OCI-LY3 (cell line): ENCODE data around the gene PAX2.

ENCODE experiments used
- H2AFZ ChIP-seq: fragments of 200-600, 300-600 bp; shearing (Covaris generic); 2 replicates; pipeline ENCODE4 v1.6.0; 2014; ENCODE audit warnings: antibody characterized with exemption, low read depth, low read length
- H3K27ac ChIP-seq: fragments of 200-600, 300-600 bp; sonication (generic); 2 replicates; pipeline ENCODE4 v1.5.1; 2014; ENCODE audit warnings: mild to moderate bottlenecking, low read length, moderate library complexity, mixed read lengths
- H3K27me3 ChIP-seq: fragments of 200-600, 300-600 bp; sonication (generic); 2 replicates; pipeline ENCODE4 v1.6.1; 2014; ENCODE audit warnings: low read depth, low read length, mixed read lengths
- H3K36me3 ChIP-seq: fragments of 200-600, 300-600 bp; sonication (generic); replicated peaks from 2 replicates; pipeline ENCODE3; 2014; ENCODE audit warnings: low read depth, low read length, mixed read lengths
- H3K4me1 ChIP-seq: fragments of 300-600, 200-600 bp; sonication (generic); 2 replicates; pipeline ENCODE4 v1.6.1; 2014; ENCODE audit warnings: low read length, mixed read lengths
- H3K4me2 ChIP-seq: fragments of 200-600, 300-600 bp; sonication (generic); 2 replicates; pipeline ENCODE4 v1.6.1; 2014; ENCODE audit warnings: low read length, mixed read lengths
- H3K4me3 ChIP-seq: fragments of 300-600, 200-600 bp; sonication (generic); 2 replicates; pipeline ENCODE4 v1.5.1; 2014; ENCODE audit warnings: antibody characterized with exemption, mild to moderate bottlenecking, low read length, moderate library complexity
- H3K79me2 ChIP-seq: fragments of 300-600, 200-600 bp; shearing (Covaris generic); 2 replicates; pipeline ENCODE4 v1.6.1; 2014; ENCODE audit warnings: mild to moderate bottlenecking, low read length, mixed read lengths
- H3K9ac ChIP-seq: fragments of 300-600, 200-600 bp; shearing (Covaris generic); 2 replicates; pipeline ENCODE4 v1.6.0; 2014; ENCODE audit warnings: mild to moderate bottlenecking, low read length, moderate library complexity
- H3K9me3 ChIP-seq: fragments of 200-600, 300-600 bp; shearing (Covaris generic); 2 replicates; pipeline ENCODE4 v1.6.1; 2014; ENCODE audit warnings: low read length, mixed read lengths; ENCODE audit not compliant: insufficient read depth
- H4K20me1 ChIP-seq: fragments of 200-600, 300-600 bp; sonication (generic); 2 replicates; pipeline ENCODE4 v1.6.1; 2016; ENCODE audit warnings: low read length, mixed read lengths; ENCODE audit not compliant: insufficient read depth
- EZH2phosphoT487 ChIP-seq: fragments of 200-600 bp; shearing (Covaris generic); IDR thresholded peaks from 2 replicates; pipeline ENCODE4 v1.6.1; 2018; ENCODE audit warnings: antibody characterized with exemption, mixed run types, low read depth
- TF ChIP-seq, protein P1 (sequence below): fragments of 200-600, 300-600 bp; sonication (generic); IDR thresholded peaks from 2 replicates; pipeline ENCODE4 v1.5.1; 2014; ENCODE audit warnings: antibody characterized with exemption, low read length, low read depth

Gene PAX2

DNA sequence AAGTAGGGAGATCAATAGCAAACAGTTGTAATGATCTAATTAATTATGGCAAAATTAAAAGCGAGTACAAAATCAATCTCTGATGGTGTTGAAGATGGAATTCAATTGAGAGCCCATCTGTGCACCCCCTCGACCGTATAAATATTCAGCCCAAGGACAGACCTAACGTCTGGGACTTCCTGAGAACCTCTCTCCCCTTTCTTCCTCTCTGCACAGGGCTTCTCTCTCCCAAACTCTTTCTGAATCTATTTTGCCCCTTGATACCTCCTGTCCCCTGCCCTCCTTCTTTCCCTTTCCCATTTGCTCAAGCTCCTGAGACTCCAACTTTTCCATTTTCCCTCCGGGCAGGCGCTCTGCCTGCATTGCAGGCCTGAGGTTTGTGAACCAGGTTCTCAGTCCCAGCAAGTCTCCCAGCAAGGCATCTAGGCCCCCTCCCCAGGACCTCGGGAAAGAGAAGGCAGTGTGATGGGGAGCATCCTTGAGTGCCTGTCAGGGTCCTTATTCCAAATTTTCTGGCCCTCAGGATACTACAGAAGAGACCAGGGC, 8.5 kb upstream of the PAX2 start:
- H3K9me3 ChIP-seq: no peaks in the 10 kb centered on the region
- peaks cover 18% of the 10 kb centered on the region for H3K27me3 ChIP-seq
- TF ChIP-seq, protein P1, sequence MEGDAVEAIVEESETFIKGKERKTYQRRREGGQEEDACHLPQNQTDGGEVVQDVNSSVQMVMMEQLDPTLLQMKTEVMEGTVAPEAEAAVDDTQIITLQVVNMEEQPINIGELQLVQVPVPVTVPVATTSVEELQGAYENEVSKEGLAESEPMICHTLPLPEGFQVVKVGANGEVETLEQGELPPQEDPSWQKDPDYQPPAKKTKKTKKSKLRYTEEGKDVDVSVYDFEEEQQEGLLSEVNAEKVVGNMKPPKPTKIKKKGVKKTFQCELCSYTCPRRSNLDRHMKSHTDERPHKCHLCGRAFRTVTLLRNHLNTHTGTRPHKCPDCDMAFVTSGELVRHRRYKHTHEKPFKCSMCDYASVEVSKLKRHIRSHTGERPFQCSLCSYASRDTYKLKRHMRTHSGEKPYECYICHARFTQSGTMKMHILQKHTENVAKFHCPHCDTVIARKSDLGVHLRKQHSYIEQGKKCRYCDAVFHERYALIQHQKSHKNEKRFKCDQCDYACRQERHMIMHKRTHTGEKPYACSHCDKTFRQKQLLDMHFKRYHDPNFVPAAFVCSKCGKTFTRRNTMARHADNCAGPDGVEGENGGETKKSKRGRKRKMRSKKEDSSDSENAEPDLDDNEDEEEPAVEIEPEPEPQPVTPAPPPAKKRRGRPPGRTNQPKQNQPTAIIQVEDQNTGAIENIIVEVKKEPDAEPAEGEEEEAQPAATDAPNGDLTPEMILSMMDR: no peak
- no peak for TF ChIP-seq EZH2phosphoT487
- H3K4me2 ChIP-seq: no peak overlapping the region
- H3K36me3 ChIP-seq: no peaks in the 10 kb centered on the region
- H3K27ac ChIP-seq: no peak overlapping the region
- H3K79me2 ChIP-seq: no peaks in the 10 kb centered on the region
- no peak overlapping the region for H3K4me3 ChIP-seq
- H2AFZ ChIP-seq: no peak overlapping the region
- peaks cover 45% of the 10 kb centered on the region for H3K4me1 ChIP-seq
- no peaks in the 10 kb centered on the region for H4K20me1 ChIP-seq
- H3K9ac ChIP-seq: no peak overlapping the region

DNA sequence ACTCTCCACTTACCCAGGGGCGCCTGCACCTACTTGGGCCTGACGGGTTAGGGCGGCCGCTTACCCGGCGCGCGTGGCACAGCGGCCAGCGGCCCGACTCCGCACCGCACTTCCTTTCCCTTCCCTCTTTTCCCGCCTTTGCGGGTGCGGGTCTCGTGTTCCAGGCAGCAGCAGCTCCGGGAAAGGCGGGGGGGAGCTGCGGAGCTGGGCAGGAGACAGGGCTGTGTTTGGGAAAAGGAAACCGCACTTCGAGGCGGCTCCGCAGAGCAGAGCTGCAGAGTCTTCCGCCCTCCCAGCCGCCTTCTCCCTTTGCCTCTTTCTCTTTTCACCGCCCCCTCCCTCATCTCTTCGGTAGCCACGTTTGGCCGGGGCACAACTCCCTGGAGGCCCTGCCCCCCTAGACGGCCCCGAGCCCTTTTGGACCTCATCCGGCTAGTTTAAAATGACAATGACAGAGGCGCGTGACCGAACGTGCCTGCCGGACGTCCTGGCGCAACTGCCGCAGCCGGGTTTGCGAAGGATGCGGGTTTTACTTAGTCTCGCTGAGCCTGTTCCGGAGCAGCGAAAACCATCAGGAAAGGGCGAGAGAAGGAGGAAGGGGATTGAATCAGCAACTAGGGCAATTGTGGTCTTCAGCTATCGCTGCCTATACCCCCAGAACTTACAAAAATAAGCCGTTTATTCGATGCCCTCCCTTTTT, 7.9 kb upstream of the PAX2 start:
- Histone ChIP-seq H3K4me3 (no peak overlapping the region), H3K4me1 (peaks cover 50% of the 10 kb centered on the region), H2AFZ (no peak overlapping the region), H3K4me2 (no peak overlapping the region), H3K36me3 (no peaks in the 10 kb centered on the region), H3K27me3 (peaks cover 24% of the 10 kb centered on the region), H4K20me1 (no peaks in the 10 kb centered on the region), H3K9ac (no peak overlapping the region), H3K79me2 (no peaks in the 10 kb centered on the region), H3K9me3 (no peaks in the 10 kb centered on the region), H3K27ac (no peak overlapping the region)
- TF ChIP-seq EZH2phosphoT487: no peak
- TF ChIP-seq, protein P1: no peak

DNA sequence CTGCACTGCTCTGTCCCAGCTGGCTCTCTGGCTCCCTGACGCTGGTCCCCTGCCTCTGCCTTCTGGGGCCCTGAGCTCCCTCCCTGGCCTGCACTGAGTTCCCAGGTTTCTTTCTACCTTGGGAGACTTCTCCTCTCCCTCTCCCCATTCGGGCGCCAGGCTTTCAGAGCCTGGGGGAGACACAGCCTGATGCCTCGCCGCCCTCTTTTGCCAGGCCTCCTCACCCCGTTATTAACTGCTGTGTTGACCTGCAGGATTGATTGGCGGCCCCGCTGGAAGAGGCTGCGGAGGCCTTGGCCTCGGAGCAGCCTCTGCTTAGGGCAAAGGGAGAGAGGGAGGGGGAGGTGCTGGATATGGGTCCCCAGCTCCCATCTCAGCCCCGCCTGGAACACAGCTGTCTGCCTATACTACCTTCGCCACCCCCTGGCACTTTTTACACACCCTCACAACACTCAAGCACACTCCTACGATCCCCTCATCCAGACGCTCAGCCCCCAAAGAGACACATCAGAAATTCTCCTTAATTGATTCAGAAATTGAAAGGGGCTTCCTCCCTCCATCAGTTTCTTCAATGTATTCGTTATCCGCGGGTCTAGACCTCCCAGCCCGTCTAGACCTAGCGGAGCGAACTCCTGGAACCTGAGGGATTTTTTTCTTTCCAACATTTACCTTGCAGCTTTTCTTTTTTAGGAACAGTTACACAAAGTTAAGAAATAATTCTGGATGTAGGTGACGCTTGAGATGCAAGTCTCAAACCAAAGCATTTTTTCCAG, 7.1 kb upstream of the PAX2 start:
- Histone ChIP-seq H3K27me3 (peaks cover 30% of the 10 kb centered on the region), H3K4me2 (no peak overlapping the region), H3K4me3 (no peak overlapping the region), H2AFZ (no peak overlapping the region), H3K9ac (no peak overlapping the region), H3K27ac (no peak overlapping the region), H3K4me1 (peaks cover 54% of the 10 kb centered on the region), H3K79me2 (no peaks in the 10 kb centered on the region), H3K9me3 (no peaks in the 10 kb centered on the region), H4K20me1 (no peaks in the 10 kb centered on the region), H3K36me3 (no peaks in the 10 kb centered on the region)
- no peak for TF ChIP-seq EZH2phosphoT487
- TF ChIP-seq, protein P1: no peak
